ENCODE measurements around the gene FBXW7. TPM values are rescaled to one million over a fixed set of nuclear protein-coding genes. Genes with fewer than 3 reads are reported as not detected.

FBXW7 gene
- total RNA-seq, 3 donors from 2014 or later: 38.5 to 48.6 (median 39.4) TPM

DNA sequence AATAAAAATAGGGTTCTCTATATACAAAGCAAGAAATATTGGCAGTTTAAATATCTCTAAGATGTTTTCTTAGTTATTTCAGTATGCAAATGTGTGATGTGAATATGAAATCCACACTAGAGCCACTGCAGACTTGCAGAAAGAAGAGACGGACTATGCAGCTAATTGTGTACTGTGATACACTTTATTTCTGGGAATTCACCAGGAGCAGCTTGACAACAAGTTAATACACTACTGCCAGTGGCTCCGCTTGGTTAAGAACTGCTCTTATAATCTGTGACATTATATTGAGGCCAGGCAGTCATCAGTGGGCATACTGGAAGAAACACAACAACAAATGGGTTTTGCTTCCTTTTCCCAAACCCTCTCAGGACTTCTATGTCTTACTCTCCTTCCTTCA is 172.0 kb downstream of the FBXW7 start:
- ATAC-seq (no peak), DNase-seq (no peak)
- Histone ChIP-seq H3K4me3 (no peak overlapping the region), H3K4me1 (ENCODE audit: low read depth) (no peaks in the 10 kb centered on the region), H3K36me3 (ENCODE audit: low read depth) (no peaks in the 10 kb centered on the region), H3K9me3 (peaks cover 5% of the 10 kb centered on the region)
- TF ChIP-seq, protein P1, sequence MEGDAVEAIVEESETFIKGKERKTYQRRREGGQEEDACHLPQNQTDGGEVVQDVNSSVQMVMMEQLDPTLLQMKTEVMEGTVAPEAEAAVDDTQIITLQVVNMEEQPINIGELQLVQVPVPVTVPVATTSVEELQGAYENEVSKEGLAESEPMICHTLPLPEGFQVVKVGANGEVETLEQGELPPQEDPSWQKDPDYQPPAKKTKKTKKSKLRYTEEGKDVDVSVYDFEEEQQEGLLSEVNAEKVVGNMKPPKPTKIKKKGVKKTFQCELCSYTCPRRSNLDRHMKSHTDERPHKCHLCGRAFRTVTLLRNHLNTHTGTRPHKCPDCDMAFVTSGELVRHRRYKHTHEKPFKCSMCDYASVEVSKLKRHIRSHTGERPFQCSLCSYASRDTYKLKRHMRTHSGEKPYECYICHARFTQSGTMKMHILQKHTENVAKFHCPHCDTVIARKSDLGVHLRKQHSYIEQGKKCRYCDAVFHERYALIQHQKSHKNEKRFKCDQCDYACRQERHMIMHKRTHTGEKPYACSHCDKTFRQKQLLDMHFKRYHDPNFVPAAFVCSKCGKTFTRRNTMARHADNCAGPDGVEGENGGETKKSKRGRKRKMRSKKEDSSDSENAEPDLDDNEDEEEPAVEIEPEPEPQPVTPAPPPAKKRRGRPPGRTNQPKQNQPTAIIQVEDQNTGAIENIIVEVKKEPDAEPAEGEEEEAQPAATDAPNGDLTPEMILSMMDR (IDR thresholded peaks at IDR 0.05): no peak
- intact Hi-C loops (cut with DNase I, micrococcal nuclease): no loop called here

- TF ChIP-seq, protein P1 (IDR thresholded peaks at IDR 0.05): no peak
- H3K4me3 ChIP-seq: no peak overlapping the region
- H3K4me1 ChIP-seq (ENCODE audit: low read depth): no peaks in the 10 kb centered on the region
- H3K9me3 ChIP-seq: peaks cover 5% of the 10 kb centered on the region
- intact Hi-C loops (cut with DNase I, micrococcal nuclease): no loop called here
- DNase-seq (no peak), ATAC-seq (no peak)
- H3K36me3 ChIP-seq (ENCODE audit: low read depth): no peaks in the 10 kb centered on the region
These were observed 172.8 kb downstream of the FBXW7 start for GRCh38 chr4:152363086-152363485.

- no peak for DNase-seq
- no peak for ATAC-seq
- intact Hi-C loops (cut with DNase I, micrococcal nuclease): no loop called here
- H3K4me3 ChIP-seq: no peak overlapping the region
- TF ChIP-seq, protein P1 (IDR thresholded peaks at IDR 0.05): no peak
- no peaks in the 10 kb centered on the region for H3K9me3 ChIP-seq
- H3K4me1 ChIP-seq (ENCODE audit: low read depth): no peaks in the 10 kb centered on the region
- H3K36me3 ChIP-seq (ENCODE audit: low read depth): no peaks in the 10 kb centered on the region
These were observed 175.9 kb downstream of the FBXW7 start for GRCh38 chr4:152360045-152360410.

GRCh38 chr4:152359208-152360044 is 176.5 kb downstream of the FBXW7 start:
- Histone ChIP-seq H3K9me3 (no peaks in the 10 kb centered on the region), H3K36me3 (ENCODE audit: low read depth) (no peaks in the 10 kb centered on the region), H3K4me3 (no peak overlapping the region), H3K4me1 (ENCODE audit: low read depth) (no peaks in the 10 kb centered on the region)
- intact Hi-C loops (cut with DNase I, micrococcal nuclease): no loop called here
- TF ChIP-seq, protein P1 (IDR thresholded peaks at IDR 0.05): no peak
- ATAC-seq: no peak
- no peak for DNase-seq

- no peak for DNase-seq
- H3K9me3 ChIP-seq: no peaks in the 10 kb centered on the region
- ATAC-seq: no peak
- intact Hi-C loops (cut with DNase I, micrococcal nuclease): no loop called here
- TF ChIP-seq, protein P1 (IDR thresholded peaks at IDR 0.05): no peak
- no peak overlapping the region for H3K4me3 ChIP-seq
- H3K4me1 ChIP-seq (ENCODE audit: low read depth): no peaks in the 10 kb centered on the region
- no peaks in the 10 kb centered on the region for H3K36me3 ChIP-seq (ENCODE audit: low read depth)
These were observed 178.7 kb downstream of the FBXW7 start for GRCh38 chr4:152357206-152357605.

All from mucosa of descending colon (tissue), 3 donors.